ENCODE results near the gene PARD3. TPM values are rescaled to one million over a fixed set of nuclear protein-coding genes. Genes with fewer than 3 reads are reported as not detected.

Gene PARD3
- total RNA-seq, 1 donor from 2014 or later: 0.11 TPM

DNA sequence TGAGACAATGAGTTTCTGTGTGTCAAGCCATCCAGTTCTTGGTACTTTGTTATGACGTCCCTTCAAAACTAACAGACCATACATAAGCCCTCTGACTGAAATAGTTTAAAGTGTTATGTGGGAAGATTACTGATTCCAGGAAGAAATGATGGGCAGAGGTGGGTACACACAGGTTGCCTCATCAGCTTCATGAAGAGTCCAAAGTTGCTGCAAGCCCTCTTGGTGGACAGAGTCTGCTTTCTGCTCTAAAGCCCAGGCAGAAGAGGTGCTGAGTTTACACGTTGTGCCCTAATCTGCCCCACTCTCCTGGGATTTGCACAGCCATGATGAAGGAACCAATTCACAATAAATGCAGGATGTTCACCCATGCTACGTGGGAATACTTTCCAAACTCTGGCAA is 187.4 kb downstream of the PARD3 start:
- CTCF ChIA-PET: no interaction called here
- Mint-ChIP-seq H3K9me3 (no peaks in the 10 kb centered on the region), H3K27ac (no peak overlapping the region), H3K27me3 (no peaks in the 10 kb centered on the region), H3K4me3 (no peak overlapping the region), H3K4me1 (no peaks in the 10 kb centered on the region), H3K36me3 (ENCODE audit: low read depth) (no peaks in the 10 kb centered on the region)
- POLR2A ChIA-PET: no interaction called here
- intact Hi-C loops (cut with micrococcal nuclease): no loop called here
- no peak for ATAC-seq (ENCODE audit: low read depth)
- TF ChIP-seq, protein P1, sequence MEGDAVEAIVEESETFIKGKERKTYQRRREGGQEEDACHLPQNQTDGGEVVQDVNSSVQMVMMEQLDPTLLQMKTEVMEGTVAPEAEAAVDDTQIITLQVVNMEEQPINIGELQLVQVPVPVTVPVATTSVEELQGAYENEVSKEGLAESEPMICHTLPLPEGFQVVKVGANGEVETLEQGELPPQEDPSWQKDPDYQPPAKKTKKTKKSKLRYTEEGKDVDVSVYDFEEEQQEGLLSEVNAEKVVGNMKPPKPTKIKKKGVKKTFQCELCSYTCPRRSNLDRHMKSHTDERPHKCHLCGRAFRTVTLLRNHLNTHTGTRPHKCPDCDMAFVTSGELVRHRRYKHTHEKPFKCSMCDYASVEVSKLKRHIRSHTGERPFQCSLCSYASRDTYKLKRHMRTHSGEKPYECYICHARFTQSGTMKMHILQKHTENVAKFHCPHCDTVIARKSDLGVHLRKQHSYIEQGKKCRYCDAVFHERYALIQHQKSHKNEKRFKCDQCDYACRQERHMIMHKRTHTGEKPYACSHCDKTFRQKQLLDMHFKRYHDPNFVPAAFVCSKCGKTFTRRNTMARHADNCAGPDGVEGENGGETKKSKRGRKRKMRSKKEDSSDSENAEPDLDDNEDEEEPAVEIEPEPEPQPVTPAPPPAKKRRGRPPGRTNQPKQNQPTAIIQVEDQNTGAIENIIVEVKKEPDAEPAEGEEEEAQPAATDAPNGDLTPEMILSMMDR (IDR thresholded peaks at IDR 0.05): no peak
- no peak for DNase-seq

DNA sequence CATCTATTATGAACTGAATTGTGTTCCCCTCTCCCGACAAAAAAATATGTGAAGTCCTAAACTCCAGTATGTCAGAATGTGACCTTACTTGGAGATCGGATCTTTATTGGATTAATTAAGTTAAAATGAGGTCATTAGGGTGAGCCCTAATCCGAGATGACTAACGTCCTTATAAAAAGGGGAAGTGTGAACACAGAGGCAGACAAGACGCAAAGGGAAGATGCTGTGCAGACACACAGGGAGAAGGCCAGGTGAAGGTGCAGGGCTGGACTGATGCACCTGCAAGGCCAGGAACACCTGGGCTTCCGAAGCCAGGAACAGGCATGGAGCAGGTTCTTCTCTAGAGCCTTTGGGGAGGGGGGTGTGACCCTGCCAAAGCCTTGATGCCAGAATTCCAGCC is 187.8 kb downstream of the PARD3 start:
- H3K27ac Mint-ChIP-seq: no peak overlapping the region
- CTCF ChIA-PET: no interaction called here
- TF ChIP-seq, protein P1 (IDR thresholded peaks at IDR 0.05): no peak
- H3K4me3 Mint-ChIP-seq: no peak overlapping the region
- intact Hi-C loops (cut with micrococcal nuclease): no loop called here
- no peaks in the 10 kb centered on the region for H3K9me3 Mint-ChIP-seq
- ATAC-seq (ENCODE audit: low read depth) (no peak), DNase-seq (no peak)
- POLR2A ChIA-PET: no interaction called here
- H3K4me1 Mint-ChIP-seq: no peaks in the 10 kb centered on the region
- H3K27me3 Mint-ChIP-seq: no peaks in the 10 kb centered on the region
- no peaks in the 10 kb centered on the region for H3K36me3 Mint-ChIP-seq (ENCODE audit: low read depth)

DNA sequence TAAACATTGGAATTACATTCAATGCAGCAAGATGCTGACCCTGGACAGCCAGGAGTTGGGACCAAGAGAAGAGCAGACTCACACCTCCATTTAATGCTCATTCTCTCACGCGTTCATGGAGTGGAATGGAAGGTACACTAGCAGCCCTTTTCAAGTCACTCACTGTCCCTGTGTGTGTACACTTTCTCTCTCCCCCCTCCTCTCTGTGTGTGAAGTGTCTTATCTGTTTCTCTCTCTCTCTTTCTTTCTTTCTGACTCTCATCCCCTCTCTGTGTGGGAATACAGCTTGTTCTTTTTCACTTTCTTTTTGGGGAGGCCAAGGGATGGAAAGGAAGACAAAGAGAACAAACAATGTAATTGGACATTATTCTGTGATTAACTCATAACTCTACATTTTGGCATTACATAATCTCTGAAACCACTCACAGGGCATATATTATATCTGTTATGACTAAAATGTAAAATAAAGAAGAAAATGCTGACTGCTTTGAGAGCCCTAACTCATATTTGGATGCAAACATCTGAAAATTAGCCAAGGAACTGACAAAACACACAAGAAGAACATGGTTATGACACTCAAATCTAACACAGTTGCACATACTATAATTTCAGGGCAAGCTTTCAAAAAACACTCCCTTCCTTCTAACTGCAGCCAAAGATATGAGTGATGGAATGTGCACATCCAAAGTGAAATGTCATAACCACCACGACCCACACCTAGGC is 188.8 kb downstream of the PARD3 start:
- H3K4me3 Mint-ChIP-seq: no peak overlapping the region
- TF ChIP-seq, protein P1 (IDR thresholded peaks at IDR 0.05): no peak
- no peaks in the 10 kb centered on the region for H3K36me3 Mint-ChIP-seq (ENCODE audit: low read depth)
- no peaks in the 10 kb centered on the region for H3K4me1 Mint-ChIP-seq
- H3K27ac Mint-ChIP-seq: no peak overlapping the region
- H3K9me3 Mint-ChIP-seq: no peaks in the 10 kb centered on the region
- no peak for ATAC-seq (ENCODE audit: low read depth)
- CTCF ChIA-PET: no interaction called here
- no peaks in the 10 kb centered on the region for H3K27me3 Mint-ChIP-seq
- DNase-seq: no peak
- POLR2A ChIA-PET: no interaction called here
- intact Hi-C loops (cut with micrococcal nuclease): no loop called here

DNA sequence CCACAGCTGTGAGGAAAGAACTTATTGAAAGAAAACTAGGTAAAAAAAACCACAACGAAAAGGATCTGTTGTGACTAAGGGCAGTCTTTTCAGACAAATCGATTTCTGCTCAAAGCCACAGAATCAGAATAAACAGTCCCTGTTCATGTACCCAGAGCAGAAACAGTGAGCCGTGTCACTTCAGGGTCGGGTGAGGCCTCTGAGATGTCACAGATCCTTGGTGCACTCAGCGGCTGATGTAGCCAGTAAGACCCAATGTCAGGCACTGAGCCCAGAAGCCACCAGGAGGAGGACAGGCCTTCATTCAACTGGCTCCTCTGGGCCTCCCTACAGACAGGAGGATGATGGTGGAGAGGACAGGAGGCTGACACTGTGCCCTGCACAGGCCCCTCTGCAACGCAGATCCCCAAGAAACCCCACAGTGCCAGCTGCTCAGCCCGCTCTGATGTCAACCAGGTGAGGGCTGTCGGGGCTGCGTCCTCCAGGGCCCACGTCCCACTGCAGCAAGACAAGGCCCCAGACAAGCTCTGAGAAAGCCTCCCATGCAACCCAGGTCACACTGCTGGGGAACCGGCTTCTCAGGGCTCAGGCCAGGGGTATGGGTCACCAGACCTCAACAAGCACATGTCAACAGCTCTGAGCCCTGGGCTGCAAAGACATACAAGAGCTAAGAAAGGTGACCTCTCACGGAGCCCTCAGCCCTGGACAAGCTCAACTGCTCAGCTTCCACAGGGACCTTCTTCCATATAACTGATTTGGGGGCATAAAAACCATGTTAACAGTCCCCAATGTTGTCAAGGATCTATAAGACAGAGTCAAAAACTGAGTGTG is 190.6 kb downstream of the PARD3 start:
- DNase-seq (no peak), ATAC-seq (ENCODE audit: low read depth) (no peak)
- Mint-ChIP-seq H3K9me3 (no peaks in the 10 kb centered on the region), H3K27ac (no peak overlapping the region), H3K4me1 (no peaks in the 10 kb centered on the region), H3K4me3 (no peak overlapping the region), H3K36me3 (ENCODE audit: low read depth) (no peaks in the 10 kb centered on the region), H3K27me3 (no peaks in the 10 kb centered on the region)
- ChIA-PET POLR2A (no interaction called here), CTCF (no interaction called here)
- intact Hi-C loops (cut with micrococcal nuclease): no loop called here
- TF ChIP-seq, protein P1 (IDR thresholded peaks at IDR 0.05): no peak

DNA sequence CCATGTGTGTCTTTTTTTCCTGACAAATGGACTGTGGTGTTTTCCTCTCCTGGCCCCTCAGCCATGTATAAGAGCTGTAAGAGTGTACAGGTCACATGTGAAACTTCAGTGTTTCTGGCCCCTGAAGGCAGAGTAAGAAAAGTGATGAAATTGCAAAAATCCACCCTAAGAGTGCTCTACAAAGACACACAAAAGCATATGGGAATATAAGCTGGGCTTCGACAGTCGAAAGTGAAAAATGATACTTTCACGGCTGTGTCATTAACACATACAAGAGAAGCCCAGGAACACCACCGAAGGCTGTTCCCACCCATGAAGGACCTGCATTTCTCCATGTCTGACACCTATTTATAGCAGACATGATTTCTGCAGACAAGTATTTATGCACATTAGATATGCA is 192.2 kb downstream of the PARD3 start:
- H3K36me3 Mint-ChIP-seq (ENCODE audit: low read depth): no peaks in the 10 kb centered on the region
- H3K9me3 Mint-ChIP-seq: no peaks in the 10 kb centered on the region
- ChIA-PET POLR2A (no interaction called here), CTCF (no interaction called here)
- H3K27me3 Mint-ChIP-seq: no peaks in the 10 kb centered on the region
- no peak overlapping the region for H3K4me3 Mint-ChIP-seq
- DNase-seq (no peak), ATAC-seq (ENCODE audit: low read depth) (no peak)
- intact Hi-C loops (cut with micrococcal nuclease): no loop called here
- TF ChIP-seq, protein P1 (IDR thresholded peaks at IDR 0.05): no peak
- no peak overlapping the region for H3K27ac Mint-ChIP-seq
- no peaks in the 10 kb centered on the region for H3K4me1 Mint-ChIP-seq

All from activated B cell treated with CpG ODN at 0.5 μM for 24 hours (primary cell).